KOPT-K1 (cell line): ENCODE data around the gene TANGO6.
"Not testable (repeated sequence)": the region's sequence is repeated elsewhere in the genome, so short reads cannot be mapped to it uniquely, and the experiment has no call there.

Experiments used
- H3K27ac ChIP-seq: fragments of 200-600 bp; sonication (generic); 2 replicates; pipeline ENCODE4 v1.5.1; 2016; ENCODE audit warnings: antibody characterized with exemption, mild to moderate bottlenecking, low read depth, low read length; ENCODE audit not compliant: poor library complexity, severe bottlenecking
- H3K36me3 ChIP-seq: fragments of 200-600 bp; sonication (generic); 2 replicates; pipeline ENCODE4 v1.5.1; 2017; ENCODE audit warnings: antibody characterized with exemption, mild to moderate bottlenecking, low read length, moderate library complexity; ENCODE audit not compliant: insufficient read depth
- H3K9me3 ChIP-seq: fragments of 200-600 bp; sonication (generic); 2 replicates; pipeline ENCODE4 v1.5.1; 2017; ENCODE audit warnings: antibody characterized with exemption, low read length, mild to moderate bottlenecking; ENCODE audit not compliant: insufficient read depth, poor library complexity, severe bottlenecking

The TANGO6 gene

DNA sequence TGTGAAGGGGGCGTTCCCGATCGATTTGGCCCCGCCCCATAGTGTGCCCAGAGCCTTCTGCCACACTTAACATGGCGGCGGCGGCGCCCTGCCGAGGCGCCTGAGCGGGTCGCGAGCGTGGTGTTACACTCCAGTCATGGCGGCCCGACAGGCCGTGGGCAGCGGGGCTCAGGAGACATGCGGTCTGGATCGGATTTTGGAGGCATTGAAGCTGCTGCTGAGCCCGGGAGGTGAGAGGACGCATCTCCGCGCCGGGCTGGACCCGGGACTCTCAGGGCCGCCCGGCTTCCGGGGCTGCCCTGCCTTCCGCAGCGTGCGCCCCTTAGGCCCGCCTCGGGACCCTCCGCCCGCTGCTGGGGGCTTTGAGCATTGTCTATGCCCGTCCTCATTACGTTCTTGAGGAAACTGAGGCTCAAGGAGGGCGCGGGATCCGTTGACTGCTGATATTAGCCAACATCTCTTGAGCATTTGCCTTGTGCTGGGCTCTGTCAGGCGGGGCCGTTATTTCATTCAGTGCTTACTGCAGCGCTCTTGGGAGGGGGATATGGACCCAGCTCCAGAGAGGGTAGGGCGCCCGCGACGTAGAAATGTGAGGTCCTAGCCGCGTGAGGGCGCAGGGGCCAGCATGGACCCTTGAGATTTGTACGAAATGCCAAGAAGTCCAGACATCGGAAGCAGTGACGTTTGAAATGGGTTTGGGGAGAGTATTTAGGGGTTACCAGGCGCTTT lies at the start of gene TANGO6:
TANGO6 (plus strand) TSS at position 50 of the 729 bp plus-strand sequence; CDS start at position 137, 87 bp downstream.
- Histone ChIP-seq H3K36me3 (no peaks in the 10 kb centered on the region), H3K27ac (peak within 1 kb of the TSS; percentile 86), H3K9me3 (no peaks in the 10 kb centered on the region)

DNA sequence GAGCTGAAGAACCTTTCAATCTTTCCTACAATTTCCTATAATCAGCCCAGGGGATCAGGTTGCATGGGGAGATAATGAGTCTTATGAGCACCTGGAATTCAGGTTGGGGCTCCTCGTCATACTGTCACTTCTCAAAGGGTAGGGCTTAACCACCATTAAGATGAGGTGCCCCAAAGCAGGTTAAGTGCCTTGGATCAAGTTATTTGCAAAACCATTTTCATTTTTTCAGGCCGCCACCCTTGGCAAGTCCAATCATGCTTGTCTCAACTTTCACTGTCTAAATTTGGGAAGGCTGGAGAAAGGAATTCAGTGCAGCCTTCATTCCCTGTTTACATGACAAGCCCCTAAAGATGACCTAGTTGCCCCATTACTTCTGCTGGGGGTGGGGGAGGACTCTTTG lies 44.9 kb upstream of the TANGO6 start:
- Histone ChIP-seq H3K27ac (no peak overlapping the region), H3K9me3 (no peaks in the 10 kb centered on the region), H3K36me3 (no peaks in the 10 kb centered on the region)

GRCh38 chr16:68800257-68800875 lies 43.0 kb upstream of the TANGO6 start:
- no peak overlapping the region for H3K27ac ChIP-seq
- H3K9me3 ChIP-seq: no peaks in the 10 kb centered on the region
- H3K36me3 ChIP-seq: no peaks in the 10 kb centered on the region

DNA sequence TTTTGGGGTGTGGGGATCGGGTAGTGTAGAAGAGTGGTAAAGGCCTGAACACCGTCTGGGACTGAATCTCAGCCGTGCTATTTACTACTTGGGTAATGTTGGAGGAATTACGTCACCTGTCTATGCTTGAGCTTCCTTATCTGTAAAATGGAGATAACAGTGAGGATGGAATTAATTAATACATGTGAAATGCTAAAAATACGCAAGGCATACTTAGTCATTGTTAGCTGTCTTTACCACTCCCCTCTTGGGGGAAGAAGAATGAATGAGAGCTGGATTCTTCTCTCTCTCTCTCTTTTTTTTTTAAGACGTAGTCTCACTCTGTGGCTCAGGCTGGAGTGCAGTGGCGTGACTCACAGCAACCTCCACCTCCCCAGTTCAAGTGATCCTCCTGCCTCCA lies 41.1 kb upstream of the TANGO6 start:
- H3K27ac ChIP-seq: no peak overlapping the region
- no peaks in the 10 kb centered on the region for H3K9me3 ChIP-seq
- no peaks in the 10 kb centered on the region for H3K36me3 ChIP-seq

GRCh38 chr16:68806422-68806821 lies 36.9 kb upstream of the TANGO6 start:
- Histone ChIP-seq H3K27ac (no peak overlapping the region), H3K36me3 (no peaks in the 10 kb centered on the region), H3K9me3 (no peaks in the 10 kb centered on the region)

DNA sequence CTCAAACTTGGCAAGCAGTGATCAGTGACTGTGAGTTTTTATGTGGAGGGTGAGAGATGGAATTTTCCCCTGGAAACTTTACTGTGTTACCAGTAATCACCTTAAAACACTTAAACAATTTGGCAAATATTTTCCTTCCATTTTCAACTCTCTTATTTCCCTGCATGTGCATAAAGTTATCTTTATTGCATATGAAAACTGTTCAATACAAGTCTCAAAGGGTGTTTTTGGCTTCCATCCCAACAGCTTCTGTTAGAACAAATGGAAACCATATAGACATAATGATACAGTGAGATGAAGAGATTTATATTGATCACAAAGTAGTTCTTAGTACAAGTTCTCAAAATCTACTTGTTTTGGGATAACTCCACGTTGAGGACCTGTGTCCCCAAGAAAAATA lies 36.4 kb upstream of the TANGO6 start:
- Histone ChIP-seq H3K9me3 (no peaks in the 10 kb centered on the region), H3K27ac (no peak overlapping the region), H3K36me3 (no peaks in the 10 kb centered on the region)

GRCh38 chr16:68814516-68814915 lies 28.8 kb upstream of the TANGO6 start:
- Histone ChIP-seq H3K36me3 (no peaks in the 10 kb centered on the region), H3K9me3 (no peaks in the 10 kb centered on the region), H3K27ac (no peak overlapping the region)

- Histone ChIP-seq H3K36me3 (no peaks in the 10 kb centered on the region), H3K9me3 (no peaks in the 10 kb centered on the region), H3K27ac (no peak overlapping the region)
Observed at GRCh38 chr16:68823401-68824135, 19.8 kb upstream of the TANGO6 start.

GRCh38 chr16:68825427-68825826 lies 17.9 kb upstream of the TANGO6 start:
- Histone ChIP-seq H3K36me3 (no peaks in the 10 kb centered on the region), H3K9me3 (no peaks in the 10 kb centered on the region)

DNA sequence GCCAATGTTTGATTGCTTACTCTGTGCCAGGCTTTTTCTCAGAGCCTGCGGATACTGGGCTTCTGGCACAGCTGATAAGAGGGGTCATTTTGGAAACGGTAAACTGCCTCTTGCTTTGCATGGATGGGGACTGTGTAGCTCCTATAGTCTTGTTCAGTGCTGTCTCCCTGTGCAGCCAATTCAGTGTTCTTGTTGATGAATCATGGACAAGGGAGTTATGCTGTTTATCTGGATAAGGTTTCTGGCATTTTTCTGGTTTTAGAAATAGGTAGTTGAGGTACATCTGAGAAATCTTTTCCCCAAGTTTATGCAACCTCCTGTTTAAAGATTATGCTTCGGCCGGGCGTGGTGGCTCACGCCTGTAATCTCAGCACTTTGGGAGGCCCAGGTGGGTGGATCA lies 16.7 kb upstream of the TANGO6 start:
- H3K36me3 ChIP-seq: no peaks in the 10 kb centered on the region

More at GRCh38 chr16:68825427-68825826, 17.9 kb upstream of the TANGO6 start:
- H3K27ac ChIP-seq: no peak overlapping the region

GRCh38 chr16:68833251-68833650 lies 10.1 kb upstream of the TANGO6 start:
- no peaks in the 10 kb centered on the region for H3K9me3 ChIP-seq
- H3K36me3 ChIP-seq: no peaks in the 10 kb centered on the region
- no peak overlapping the region for H3K27ac ChIP-seq

More for the DNA sequence above, 16.7 kb upstream of the TANGO6 start:
- H3K9me3 ChIP-seq: no peaks in the 10 kb centered on the region
- no peak overlapping the region for H3K27ac ChIP-seq

- Histone ChIP-seq H3K9me3 (no peaks in the 10 kb centered on the region), H3K27ac (no peak overlapping the region), H3K36me3 (no peaks in the 10 kb centered on the region)
Observed at GRCh38 chr16:68834550-68834949, 8.8 kb upstream of the TANGO6 start.

DNA sequence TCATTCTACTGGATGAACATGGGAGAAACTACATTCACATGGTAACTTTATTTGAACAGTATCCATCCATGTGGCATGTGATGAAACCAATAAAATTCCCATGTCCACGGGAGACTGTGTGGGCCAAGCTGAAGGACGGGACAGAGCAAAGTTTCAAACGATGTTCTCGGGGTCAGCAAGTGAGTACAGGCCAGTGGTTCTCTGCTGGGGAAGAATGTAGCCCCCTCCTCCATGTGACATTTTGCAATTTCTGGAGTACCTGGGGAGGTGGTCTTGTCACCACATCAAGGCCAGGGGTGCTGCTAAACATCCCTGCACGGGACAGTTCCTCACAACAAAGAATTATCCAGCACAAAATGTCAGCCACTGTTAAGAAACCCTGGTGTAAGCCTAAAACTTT lies 7.4 kb upstream of the TANGO6 start:
- no peaks in the 10 kb centered on the region for H3K36me3 ChIP-seq
- H3K9me3 ChIP-seq: no peaks in the 10 kb centered on the region

DNA sequence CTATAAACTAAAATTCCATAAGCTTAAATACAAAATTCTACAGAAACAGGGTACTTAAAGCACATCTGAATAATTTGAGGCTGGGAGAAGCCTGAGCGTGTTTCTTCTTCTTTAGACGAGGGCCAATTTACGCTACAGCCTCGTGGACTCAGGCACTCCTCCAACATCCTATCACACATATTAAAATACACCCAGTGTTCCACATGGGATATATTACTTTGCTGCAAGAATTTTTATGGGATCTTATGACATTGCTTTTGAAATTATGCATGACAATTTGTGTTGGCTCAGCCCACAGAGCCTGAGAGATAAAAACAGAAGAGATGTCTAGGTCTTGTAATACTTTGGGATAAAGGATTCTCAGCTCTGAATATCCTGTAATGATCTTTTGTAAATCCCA lies 3.5 kb upstream of the TANGO6 start:
- Histone ChIP-seq H3K9me3 (no peaks in the 10 kb centered on the region), H3K27ac (no peak overlapping the region), H3K36me3 (no peaks in the 10 kb centered on the region)

More for the DNA sequence above, 7.4 kb upstream of the TANGO6 start:
- no peak overlapping the region for H3K27ac ChIP-seq

DNA sequence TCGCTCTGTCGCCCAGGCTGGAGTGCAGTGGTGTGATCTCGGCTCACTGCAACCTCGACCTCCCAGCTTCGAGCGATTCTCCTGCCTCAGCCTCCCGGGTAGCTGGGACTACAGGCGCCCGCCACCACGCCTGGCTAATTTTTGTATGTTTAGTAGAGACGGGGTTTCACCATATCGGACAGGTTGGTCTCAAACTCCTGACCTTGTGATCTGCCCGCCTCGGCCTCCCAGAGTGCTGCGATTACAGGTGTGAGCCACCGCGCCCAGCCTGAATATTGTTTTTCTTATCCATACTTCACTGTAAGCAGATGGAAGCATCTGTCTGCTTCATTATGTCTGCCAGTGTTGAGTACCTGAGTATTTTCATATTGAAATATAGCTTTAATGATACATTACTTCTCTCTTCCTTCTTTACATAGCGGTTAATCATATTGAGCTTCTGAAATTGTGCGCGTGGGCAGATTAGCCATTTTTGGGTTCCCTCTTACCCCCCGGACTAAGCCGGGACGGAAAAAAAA lies 308 bp upstream of the TANGO6 start:
- not testable (repeated sequence) for H3K36me3 ChIP-seq, H3K9me3 ChIP-seq
- peak overlapping the region; percentile 86 for H3K27ac ChIP-seq
